Fibroblast of villous mesenchyme (primary cell): ENCODE results near the gene TUFT1. TPM values are rescaled to one million over a fixed set of nuclear protein-coding genes. Genes with fewer than 3 reads are reported as not detected.

ENCODE experiments used
- DNase-seq: peaks from one replicate; pipeline ENCODE4 v3.0.0-alpha.2; 2010; ENCODE audit warnings: low read depth
- H3K4me3 ChIP-seq: 2 replicates; pipeline ENCODE4 v1.5.1; 2011; ENCODE audit warnings: low read depth, mild to moderate bottlenecking, low read length
- CTCF ChIP-seq: IDR thresholded peaks from 2 replicates; pipeline ENCODE4 v1.5.1; 2012; ENCODE audit warnings: low read depth, mild to moderate bottlenecking, low read length; ENCODE audit not compliant: insufficient read depth
- total RNA-seq: library from RNA; depleted of rRNA; stranded (reverse); fragments of >200 nt; gene quantifications from 2 replicates; pipeline ENCODE4 v1.2.3, GENCODE V29; 2012

The TUFT1 gene
- total RNA-seq, 1 donor: 32.8 TPM

GRCh38 chr1:151570819-151571218, 30.7 kb downstream of the TUFT1 start:
- TF ChIP-seq CTCF: no peak
- H3K4me3 ChIP-seq: no peak overlapping the region
- no peak for DNase-seq

- TF ChIP-seq CTCF: no peak
- DNase-seq: peak; percentile 75
- no peak overlapping the region for H3K4me3 ChIP-seq
Observed at GRCh38 chr1:151574575-151575529, 34.7 kb downstream of the TUFT1 start.

- DNase-seq: no peak
- TF ChIP-seq CTCF: no peak
- no peak overlapping the region for H3K4me3 ChIP-seq
Observed at GRCh38 chr1:151577173-151577572, 37.1 kb downstream of the TUFT1 start.

GRCh38 chr1:151578941-151579340, 38.8 kb downstream of the TUFT1 start:
- H3K4me3 ChIP-seq: no peak overlapping the region
- TF ChIP-seq CTCF: no peak
- DNase-seq: no peak

- DNase-seq: peak; percentile 25
- no peak for TF ChIP-seq CTCF
- no peak overlapping the region for H3K4me3 ChIP-seq
Observed at GRCh38 chr1:151579436-151580225, 39.5 kb downstream of the TUFT1 start.

- no peak for TF ChIP-seq CTCF
- DNase-seq: no peak
- H3K4me3 ChIP-seq: no peak overlapping the region
Observed at GRCh38 chr1:151581451-151581850, 41.3 kb downstream of the TUFT1 start.
